ENCODE results near the gene GSC2.

The GSC2 gene

DNA sequence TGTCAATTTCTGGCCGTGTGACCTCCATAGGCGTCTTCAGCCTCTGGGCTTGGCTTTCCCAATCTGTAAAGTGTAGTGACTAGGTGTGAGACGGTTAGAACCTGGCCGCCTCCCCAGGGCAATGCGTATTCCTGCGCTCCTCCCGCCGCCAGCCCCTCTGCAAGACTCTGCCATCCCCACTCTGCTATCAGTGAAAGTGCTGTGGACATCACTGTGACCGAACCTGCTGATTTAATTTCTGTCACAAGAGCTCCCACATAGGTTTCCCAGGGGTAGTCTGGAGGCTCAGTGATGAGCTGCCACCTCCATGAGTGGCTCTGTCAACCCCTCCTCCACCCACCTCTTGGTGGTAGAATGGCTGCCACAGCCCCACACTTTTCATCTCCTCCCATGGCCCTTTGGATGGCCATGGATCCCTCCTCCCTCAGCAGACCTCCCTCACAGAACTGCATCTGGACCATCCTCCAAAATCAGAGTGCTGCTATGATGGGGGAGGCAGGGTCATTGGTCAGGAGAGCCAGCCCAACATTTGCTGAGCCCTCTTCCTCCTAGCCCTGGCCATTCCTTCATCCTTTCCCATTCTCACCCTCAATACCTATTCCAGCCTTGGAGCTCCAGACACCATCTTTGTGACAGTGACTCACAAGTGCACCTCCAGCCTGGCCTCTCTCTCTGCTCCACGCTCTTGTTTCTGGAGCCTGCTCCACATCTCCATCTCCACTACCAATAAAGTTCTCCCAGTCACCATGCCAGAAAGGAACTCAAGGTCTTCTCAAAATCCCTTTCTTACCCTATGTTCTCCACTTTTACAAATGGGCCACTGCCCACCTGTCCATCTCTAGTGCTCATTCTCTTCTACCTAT lies 1.5 kb upstream of the GSC2 start:
- no peak for DNase-seq

- DNase-seq, result no peak
Measured at GRCh38 chr22:19150482-19151328, 613 bp upstream of the GSC2 start.

DNA sequence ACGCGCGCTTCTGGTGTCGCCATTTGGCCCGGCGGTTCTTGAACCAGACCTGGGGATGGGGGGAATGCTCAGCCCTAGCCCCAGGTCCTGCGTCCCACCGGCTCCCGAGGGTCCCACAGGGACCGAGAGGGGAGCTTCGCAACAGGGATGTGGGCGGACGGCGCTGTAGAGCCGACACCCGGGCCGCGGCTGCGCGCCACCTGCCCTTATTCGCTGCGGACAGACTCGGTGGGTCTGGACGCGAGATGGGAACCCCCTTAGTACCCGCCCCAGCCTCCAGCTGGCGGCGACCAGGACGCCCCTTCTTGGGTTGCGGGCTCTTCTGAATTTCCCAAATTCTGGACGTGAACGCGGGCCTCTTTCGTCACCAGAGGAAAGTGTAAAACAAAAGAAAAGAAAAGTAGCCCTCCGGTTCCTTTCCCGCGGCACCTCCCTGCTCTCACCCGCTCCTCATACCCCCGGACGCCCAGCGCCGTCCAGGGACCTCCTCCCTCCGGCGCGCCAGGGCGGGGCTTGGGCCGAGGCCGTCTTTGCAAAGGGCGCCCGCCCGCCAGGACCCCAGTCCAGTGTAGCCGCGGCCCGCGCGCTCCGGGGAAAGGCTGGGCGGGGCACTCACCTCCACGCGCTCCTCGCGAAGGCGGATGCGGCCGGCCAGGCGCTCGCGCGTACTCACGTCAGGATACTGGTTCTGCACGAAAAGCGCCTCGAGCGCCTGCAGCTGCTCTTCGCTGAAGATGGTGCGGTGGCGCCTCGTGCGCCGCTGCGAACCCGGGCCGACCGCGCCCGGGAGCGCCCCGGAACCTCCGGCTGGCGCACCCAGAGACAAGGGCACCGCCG lies 827 bp downstream of the GSC2 start:
- DNase-seq, result peak; percentile 31

DNA sequence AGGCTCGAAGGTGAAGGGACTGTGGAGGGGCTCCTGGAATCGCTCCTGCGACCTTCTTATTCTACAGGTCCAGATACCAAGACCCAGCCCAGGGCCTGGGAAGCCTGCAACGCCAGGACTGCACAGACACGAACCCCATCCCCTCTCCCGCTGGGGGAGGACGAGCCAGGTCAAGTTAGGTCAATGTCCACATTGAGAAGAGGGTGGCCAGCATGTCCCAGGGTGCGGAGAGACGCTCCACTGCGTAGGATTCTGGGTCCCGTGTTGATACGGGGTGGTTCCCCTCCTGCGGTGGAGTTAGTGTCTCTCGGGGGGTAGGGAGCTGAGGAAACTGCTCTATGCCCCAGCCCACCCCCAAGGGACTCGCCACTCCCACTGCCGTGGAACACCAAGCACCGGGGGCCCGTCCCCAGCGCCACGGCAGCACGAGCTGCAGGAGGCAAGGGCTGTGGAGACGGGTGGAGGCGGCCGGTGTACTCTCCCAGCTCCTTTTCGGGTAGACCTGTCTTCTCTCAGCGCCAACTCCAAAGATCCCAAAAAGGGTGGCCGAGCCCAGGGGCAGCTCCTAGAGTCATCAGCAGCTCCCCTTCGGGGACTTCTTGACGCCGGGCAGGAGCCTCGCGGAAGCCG lies 1.6 kb downstream of the GSC2 start:
- DNase-seq, result no peak

GRCh38 chr22:19147195-19147780 lies 2.8 kb downstream of the GSC2 start:
- DNase-seq, result peak; percentile 54

DNA sequence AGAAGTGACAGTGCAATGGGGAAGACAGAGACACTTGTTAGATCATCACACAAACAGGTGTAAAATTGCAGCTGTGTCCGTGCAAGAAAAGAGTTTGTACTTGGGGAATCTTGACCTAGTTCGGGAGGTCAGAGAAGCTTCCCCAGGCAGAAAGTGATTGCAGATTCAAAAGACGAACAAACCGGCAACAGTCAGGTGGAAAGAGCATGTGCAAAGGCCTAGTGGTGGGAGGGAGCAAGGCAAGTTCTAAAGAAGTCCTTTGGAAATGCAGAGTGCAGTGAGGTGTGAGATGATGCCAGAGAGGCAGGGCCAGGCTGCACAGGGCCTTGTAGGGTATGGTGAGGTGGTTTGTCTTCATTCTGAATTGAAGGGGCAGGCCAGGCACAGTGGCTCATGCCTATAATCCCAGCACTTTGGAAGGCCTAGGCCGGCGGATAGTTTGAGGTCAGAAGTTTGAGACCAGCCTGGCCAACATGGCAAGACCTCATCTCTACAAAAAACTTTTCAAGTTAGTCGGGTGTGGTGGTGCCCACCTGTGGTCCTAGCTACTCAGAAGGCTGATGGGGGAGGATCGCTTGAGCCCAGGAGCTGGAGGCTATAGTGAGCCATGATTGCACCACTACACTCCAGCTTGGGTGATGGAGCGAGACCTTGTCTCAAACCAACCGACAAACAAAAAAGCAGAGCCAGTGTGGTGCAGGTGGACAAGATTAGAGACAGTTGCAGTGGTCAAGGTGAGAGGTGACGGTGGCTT lies 3.7 kb downstream of the GSC2 start:
- DNase-seq, result peak; percentile 9

DNA sequence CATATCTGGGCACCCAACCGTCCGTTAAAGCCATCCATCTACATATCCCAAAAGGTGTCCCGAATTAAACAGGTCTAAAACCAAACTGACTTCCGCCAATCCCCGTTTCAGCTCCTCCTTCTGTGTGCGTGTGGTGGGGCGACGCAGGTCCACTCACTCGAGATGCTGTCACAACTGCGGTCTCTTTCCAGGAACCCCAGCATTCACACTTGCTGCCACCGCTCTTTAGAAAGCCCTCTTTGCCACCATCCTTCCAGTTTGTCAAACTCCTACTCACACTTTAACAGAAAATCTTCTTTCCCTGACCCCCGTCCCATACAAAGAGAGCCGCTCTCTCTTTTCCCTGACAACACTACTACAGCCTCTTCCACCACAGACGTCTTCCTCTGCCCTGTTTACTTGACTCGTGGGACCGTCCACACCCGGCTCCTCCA lies 6.1 kb downstream of the GSC2 start:
- no peak for DNase-seq

DNA sequence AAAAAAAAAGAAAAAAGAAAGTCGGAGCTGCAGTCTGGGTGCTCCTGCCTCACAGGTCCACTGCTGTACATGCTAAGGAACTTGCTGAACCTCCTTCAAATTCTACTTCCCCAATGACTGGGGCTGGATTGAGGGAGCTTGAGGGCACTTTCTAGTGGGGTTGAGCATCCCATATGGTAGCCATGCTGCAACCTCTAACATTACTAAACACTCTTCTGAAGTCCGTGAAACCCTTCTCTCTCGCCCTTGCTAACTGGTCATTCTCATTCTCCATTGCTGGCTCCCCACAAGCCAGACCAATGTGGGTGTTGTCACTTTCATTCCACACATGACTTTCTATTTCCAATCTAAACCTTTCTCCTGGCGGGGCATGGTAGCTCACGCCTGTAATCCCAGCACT lies 6.9 kb downstream of the GSC2 start:
- no peak for DNase-seq

- DNase-seq, result no peak
Measured at GRCh38 chr22:19142394-19142793, 7.7 kb downstream of the GSC2 start.

DNA sequence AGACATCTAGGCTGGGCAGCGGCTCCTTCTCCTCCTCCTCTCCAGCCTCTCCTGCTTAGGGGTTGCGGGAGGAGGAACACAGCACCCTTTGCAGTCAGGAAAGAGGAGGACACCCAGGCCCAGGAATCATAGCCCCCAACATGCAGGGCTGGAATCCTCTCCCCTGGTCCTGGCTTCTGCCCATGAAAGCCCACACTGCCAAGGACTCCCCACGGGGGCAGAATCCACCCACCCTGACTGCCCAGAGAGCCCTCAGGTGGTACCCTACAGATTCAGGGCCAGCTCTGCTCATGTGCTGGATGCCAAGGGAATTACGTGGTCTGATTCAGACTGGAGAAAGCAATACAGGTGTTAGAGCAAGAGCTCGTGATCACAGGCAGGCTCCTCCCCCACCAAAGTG lies 10.1 kb downstream of the GSC2 start:
- DNase-seq, result no peak

GRCh38 chr22:19139001-19139356 lies 11.1 kb downstream of the GSC2 start:
- DNase-seq, result no peak

DNA sequence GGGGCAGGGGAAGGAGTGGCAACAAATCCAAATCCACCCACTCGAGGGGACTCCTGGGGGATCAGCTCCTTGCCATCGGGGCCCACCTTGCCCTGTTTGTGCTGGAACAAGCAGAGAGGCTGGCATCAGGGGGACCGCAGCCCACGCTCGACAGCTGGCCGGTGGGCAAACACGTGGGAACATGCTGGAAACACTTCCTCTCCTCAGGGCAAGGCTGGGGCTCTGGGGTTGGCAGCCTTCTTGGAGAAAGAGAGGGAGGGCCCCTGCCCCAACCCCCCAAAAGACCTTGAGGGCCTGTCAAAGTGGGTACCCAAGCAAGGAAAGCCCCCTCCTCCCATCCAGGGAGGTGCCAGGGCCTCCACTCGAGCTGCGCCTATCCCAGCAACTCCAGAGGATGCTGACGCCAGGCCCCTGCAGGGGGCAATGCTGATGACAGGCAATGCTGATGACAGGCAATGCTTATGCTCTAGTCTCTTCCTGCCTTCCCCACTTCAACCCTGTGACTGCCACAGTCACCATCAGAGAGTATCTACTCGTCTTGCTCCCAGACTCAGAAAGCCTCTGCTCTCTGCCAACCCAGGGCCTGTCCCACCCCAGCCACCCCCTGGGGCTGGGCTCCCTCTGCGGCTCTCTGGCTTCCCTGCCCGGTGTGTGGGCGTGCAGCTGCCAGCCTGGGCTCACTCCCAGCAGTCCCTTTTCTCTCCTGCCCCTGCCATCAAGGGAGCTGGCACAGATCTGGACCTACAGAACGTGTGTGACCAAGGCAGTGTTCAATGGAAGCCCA lies 11.7 kb downstream of the GSC2 start:
- no peak for DNase-seq

GRCh38 chr22:19137384-19138216 lies 12.5 kb downstream of the GSC2 start:
- no peak for DNase-seq

DNA sequence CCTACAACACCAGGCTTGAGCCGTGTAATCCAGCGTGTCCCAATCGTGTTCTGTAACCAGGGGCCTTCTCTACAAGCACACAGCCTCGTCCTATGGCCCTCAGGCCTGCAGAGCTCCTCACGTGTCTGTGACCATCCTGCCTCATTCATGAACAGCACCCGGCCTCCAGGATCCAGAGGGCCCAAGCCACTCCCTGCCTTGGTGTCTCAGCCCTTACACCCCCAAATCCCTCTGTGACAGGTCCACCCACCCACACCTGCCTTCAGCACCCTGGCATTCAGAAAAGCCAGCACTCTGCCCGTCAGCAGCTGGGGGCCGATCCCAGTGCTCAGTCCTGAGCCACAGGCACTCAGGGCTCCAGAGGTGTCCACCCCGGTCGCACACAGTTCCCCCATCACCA lies 13.2 kb downstream of the GSC2 start:
- DNase-seq, result no peak

DNA sequence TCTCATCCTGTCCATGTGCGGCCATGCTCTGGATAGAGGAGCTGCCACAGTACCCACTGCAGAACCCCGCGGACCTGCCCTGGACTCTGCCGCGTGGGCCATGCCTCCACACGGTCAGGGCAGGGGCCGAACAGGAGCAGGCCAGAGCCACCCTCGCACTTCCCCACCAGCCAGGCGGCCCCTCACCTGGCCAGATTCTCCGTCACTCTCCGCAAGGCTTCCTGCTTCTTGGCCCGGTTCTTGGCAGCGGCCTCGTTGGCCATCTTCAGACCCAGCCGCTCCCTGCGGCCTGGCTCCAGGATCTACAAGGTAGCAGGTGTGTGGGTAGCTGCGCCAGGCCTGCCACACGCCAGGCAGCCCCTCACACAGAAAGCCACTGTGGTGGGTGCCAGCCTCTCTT lies 15.2 kb downstream of the GSC2 start:
- no peak for DNase-seq

DNA sequence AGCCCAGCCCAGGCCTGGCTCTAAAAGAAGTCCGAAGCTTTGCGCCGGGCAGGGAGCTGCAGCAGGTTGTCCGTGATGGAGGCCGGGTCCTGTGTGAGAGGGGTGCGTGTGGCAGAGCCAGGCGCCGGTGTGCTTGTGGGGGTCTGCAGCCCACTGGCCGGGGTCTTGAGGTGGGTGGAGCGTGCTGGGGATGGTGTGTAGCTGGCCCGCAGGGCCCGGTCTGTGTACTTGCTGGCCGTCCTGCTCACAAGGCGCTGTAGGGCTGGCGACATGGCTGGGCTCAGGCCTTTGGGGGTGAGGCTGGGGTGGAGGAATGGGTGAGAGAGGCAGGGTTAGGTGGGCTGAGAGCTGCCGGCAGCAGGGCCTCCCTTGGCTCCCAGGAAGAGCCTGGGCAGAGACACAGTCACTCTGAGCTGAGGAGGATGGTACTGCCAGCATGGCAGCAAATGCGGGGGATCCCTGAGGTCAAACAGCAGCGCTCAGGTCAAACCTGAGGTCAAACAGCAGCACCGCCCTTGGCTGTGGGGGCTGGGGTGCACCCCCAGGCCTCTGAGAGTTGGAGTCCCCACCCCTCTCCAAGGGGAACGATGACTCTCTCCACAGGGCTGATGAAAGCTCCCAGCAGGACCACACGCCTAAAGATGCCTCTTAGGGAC lies 15.8 kb downstream of the GSC2 start:
- no peak for DNase-seq

- no peak for DNase-seq
Measured at GRCh38 chr22:19133561-19133960, 16.5 kb downstream of the GSC2 start.

DNA sequence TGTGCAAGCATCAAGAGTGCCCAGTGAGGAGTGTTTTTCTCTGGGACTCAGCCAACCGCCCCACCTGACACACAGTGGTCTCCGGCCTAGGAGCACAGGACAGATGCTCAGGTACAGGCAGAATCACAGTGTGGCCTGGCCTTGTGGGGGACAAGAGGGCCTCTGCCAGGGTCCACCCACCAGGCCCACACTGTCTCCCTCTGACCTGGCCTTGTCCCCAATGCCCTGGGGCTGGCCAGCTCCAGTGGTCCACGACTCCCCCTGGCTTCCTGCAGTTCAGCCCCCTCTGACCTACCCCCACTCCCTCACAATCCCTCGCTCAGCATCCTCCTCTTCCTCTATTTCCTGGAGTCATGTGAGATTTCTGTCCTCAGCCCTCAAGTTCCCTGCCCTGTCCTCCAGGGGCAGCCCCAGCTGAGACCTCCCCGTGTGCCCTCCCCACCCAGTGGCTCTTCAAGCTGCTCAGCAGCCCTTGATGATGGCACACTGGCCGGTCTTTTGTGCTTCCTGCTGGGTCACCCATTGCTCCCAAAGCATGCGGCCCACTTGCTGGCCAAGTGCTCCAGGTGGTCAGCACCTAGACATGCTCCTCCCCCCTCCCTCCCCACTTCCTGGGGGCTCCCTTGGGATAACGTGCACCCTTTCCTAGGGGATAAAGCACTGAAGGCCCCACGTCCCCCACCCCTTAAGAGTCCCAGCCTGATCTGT lies 17.2 kb downstream of the GSC2 start:
- DNase-seq, result no peak

GRCh38 chr22:19132153-19132552 lies 17.9 kb downstream of the GSC2 start:
- DNase-seq, result no peak
